GDM1 (cell line): ENCODE measurements around the gene CHCHD3.

Source experiments
- DNase-seq: peaks from one replicate; lab custom pipeline; 2025; lab: John Stamatoyannopoulos, UW

Gene CHCHD3

GRCh38 chr7:132773527-132773956 is 308.3 kb downstream of the CHCHD3 start:
- no peak for DNase-seq

GRCh38 chr7:132771301-132771730 is 310.6 kb downstream of the CHCHD3 start:
- DNase-seq = no peak

DNA sequence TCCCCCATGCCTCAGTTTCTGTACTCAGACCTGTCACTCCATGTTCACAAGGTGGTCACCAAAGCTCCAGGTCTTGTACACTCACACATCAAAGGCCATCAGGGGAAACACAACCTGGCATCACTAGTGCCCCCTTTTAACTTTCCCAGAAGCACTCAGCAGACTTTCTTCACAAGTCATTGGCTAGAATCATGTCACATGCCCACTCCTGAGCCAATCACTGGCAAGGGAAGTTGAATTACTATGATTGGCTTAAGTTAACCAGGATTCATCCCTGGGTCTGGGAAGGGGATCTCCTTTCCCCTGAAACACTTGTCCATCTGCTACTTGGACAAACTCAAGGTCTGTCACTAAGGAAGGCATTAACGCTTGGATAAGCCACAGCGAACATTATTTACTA is 311.8 kb downstream of the CHCHD3 start:
- no peak for DNase-seq

- DNase-seq = no peak
These were observed 312.6 kb downstream of the CHCHD3 start for GRCh38 chr7:132769280-132769679.

- no peak for DNase-seq
These were observed 313.8 kb downstream of the CHCHD3 start for GRCh38 chr7:132768099-132768498.

DNA sequence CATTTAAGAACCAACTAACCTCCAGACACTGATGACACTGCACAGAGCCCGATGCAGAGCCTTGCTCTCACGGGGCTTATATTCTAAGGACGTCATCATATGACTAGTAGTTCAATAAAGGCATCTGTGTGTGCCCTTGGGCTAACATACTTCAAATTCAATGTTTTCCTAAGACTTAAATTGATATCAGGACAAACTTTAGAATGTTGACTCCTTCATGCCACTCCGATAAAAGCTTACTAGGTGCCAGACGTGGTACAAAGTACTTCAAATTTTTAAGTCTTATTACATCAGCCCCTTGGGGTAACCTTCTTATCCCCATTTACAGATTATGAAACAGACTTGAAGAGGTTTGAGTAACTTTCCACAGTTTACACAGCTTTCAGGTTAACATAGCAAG is 314.5 kb downstream of the CHCHD3 start:
- DNase-seq = no peak

DNA sequence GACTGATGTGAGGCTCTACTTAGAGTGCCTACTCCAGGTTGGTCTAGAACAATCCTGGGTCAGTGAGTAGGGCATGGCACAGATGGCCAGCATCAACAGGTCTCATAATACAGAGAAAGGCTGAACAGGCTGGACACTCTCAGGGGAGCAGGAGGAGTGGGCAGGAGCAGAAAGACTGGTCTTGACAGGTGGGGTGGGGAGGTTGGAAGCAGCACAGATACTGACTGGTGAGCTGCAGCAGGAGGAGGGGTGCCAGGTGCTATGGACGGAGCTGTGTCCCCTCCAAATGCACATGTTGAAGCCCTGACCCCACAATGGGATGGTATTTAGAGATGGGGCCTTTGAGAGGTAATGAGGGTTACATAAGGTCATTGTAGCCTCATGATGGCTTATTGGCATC is 315.2 kb downstream of the CHCHD3 start:
- DNase-seq = no peak

- no peak for DNase-seq
These were observed 316.0 kb downstream of the CHCHD3 start for GRCh38 chr7:132765861-132766260.

DNA sequence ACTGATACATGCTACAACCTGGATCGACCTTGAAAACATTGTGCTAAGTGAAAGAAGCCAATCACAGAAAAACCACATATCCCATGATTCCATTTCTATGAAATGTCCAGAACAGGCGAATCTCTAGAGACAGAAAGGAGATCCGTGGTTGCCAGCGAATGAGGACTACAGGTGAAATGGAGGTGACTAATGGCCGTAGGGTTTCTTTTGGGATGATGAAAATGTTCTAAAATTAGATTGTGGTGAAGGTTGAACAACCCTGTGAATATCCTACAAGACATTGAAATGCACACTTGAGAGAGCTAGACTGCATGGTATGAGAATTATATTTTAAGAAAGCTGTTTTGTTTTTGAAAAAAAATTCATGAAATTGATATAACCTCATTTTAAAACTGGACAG is 317.1 kb downstream of the CHCHD3 start:
- no peak for DNase-seq

DNA sequence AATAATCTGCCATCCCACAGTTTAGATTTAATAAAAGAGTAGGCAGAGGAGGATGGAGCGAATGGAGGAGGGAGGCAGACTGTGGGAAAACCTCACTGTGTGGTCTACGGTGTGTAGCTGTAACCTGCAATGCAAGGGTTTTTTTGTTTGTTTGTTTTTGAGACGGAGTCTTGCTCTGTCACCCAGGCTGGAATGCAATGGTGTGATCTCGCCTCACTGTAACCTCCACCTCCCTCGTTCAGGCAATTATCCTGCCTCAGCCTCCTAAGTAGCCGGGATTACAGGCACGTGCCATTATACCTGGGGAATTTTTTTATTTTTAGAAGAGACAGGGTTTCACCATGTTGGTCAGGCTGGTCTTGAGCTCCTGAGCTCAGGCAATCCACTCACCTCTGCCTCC is 321.0 kb downstream of the CHCHD3 start:
- DNase-seq = no peak

- no peak for DNase-seq
These were observed 321.7 kb downstream of the CHCHD3 start for GRCh38 chr7:132760244-132760623.

- no peak for DNase-seq
These were observed 322.2 kb downstream of the CHCHD3 start for GRCh38 chr7:132759482-132760243.

- no peak for DNase-seq
These were observed 322.9 kb downstream of the CHCHD3 start for GRCh38 chr7:132758986-132759385.

DNA sequence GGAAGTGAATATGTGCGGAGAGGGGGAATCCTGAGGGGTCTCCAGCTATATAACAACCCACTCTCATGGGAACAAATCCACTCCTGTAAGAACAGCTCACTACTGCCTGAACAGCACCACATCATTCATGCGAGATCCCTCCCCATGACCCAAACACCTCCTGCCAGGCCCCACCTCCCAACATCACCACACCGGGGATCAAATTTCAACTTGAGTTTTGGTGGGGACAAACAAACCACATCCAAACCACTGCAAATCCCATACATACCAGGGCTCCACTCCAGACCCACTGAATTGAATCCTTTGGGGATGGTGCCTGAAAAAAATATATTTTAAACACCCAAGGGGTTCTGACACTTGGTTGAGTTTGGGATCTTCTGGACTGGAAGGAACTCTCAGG is 324.1 kb downstream of the CHCHD3 start:
- DNase-seq = no peak

DNA sequence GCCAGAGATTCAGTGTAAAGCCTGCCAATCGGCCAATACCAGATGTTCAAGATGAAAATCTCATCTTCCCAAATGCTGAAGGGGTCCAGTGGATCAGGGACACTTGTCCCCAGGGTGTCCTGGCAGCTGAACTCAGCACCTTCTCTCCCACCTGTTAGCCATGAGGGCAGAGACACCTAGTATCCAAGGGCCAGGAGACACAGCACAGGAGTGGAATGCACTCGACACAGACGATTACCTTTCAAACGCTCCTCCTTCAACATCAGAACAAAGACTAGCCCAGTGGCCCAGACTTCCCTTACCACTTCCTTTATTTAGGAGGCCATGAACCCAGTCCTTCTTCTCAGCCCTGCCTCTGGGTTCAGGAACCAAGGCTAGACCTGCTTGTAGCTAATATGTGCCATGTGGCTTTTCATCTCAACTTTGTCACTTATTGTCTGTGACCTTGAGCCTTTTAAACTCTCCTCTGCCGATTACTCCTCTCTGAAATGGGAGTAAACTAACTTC is 325.4 kb downstream of the CHCHD3 start:
- DNase-seq = no peak

DNA sequence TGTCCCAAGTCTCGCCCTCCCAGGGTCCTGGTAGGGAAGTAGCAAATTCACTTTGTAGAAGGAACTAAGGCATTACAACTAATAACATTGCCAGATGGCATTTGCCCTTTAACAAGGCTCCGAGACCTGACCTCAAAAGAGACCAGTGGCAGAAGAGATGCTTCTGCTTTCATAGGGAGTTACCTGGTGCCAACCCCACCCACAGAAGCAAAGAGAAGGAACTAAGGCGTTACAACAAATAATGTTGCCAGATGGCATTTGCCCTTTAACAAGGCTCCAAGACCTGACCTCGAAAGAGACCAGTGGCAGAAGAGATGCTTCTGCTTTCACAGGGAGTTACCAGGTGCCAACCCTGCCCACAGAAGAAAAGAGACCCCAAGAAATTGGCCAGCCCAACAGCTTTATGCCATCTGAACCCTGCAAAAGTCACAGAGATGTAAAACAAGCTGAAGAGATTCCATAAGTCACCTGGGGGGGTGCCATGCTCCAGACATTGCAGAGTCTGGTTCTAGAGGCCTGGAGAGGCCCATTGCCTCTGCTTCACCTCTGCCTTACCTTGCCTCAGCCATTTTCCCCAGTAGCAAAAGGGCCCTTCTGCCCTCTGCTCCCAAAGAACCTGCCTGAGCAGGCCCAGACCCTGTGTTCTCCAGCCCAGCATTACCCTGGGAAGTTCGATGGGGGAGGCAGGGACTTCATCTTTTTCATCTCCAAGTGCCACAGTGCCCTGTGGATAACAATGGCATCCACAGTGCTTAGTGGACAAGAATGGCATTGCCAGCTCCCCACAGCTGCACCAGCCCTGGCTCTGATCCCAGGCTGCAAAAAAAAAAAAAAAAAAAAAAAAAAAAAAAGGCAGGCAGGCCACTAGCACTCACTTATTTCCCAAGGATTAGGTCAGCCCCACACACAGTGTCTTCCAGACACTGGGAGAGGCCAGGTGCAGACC is 326.1 kb downstream of the CHCHD3 start:
- no peak for DNase-seq

GRCh38 chr7:132752431-132752830 is 329.5 kb downstream of the CHCHD3 start:
- no peak for DNase-seq

- DNase-seq = no peak
These were observed 330.6 kb downstream of the CHCHD3 start for GRCh38 chr7:132751244-132751647.

GRCh38 chr7:132750530-132751217 is 331.2 kb downstream of the CHCHD3 start:
- no peak for DNase-seq

GRCh38 chr7:132750096-132750495 is 331.8 kb downstream of the CHCHD3 start:
- DNase-seq = no peak

GRCh38 chr7:132745510-132745909 is 336.4 kb downstream of the CHCHD3 start:
- no peak for DNase-seq

DNA sequence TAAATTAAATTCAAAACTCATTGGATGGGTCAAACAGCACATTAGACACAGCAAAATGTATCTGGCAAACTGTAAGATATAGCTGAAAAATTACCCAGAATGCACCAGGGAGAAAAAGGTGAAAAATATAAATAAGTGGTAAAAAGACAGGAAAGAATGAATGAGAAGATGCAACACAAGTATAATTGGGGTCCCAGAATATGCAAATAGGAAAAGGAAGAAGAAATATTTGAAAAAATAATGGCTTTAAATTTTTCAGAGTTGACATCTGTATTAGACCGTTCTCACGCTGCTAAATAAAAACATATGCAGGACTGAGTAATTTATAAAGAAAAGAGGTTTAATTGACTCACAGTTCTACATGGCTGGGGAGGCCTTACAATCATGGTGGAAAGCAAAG is 337.9 kb downstream of the CHCHD3 start:
- no peak for DNase-seq
